Motor neuron (in vitro differentiated cells): ENCODE measurements around the gene ARL4C. TPM values are rescaled to one million over a fixed set of nuclear protein-coding genes. Genes with fewer than 3 reads are reported as not detected.

ENCODE experiments used
- ATAC-seq, 8 experiments: fragments of 200-7000 bp; cut with Tn5 transposase; replicated peaks in 6 of 8; 2 replicates each; pipeline ENCODE4 v1.8.0; 2021; ENCODE audit warnings: mild to moderate bottlenecking in 8 of 8, moderate library complexity in 8 of 8
- H3K27ac ChIP-seq, 2 donors: fragments of 250-450 bp; sonication (Bioruptor Pico); 2 replicates each; pipeline ENCODE4 v1.9.0; 2021; ENCODE audit warnings: antibody characterized with exemption in 2 of 2, mild to moderate bottlenecking in 2 of 2, moderate library complexity in 1 of 2
- H3K4me1 ChIP-seq, 2 donors: fragments of 250-450 bp; sonication (Bioruptor Pico); replicated peaks in 1 of 2; 2 replicates each; pipeline ENCODE4 v1.6.1; 2021; ENCODE audit warnings: antibody characterized with exemption in 2 of 2, mild to moderate bottlenecking in 2 of 2, moderate library complexity in 1 of 2
- H3K4me3 ChIP-seq, 5 donors: fragments of 250-450 bp; sonication (Bioruptor Pico); 2 replicates each; pipeline ENCODE4 v1.9.0; 2021; ENCODE audit warnings: antibody characterized with exemption in 5 of 5, mild to moderate bottlenecking in 5 of 5, moderate library complexity in 4 of 5
- WGBS, 10 experiments: fragments of 450-650 bp; shearing (Covaris generic); methylation state at CpG; one replicate each; pipeline ENCODE4 v1.0.0; 2022; 5-methylcytosine and 5-hydroxymethylcytosine counted together
- in situ Hi-C, 9 experiments: fragments of 400-800 bp; cut with MboI; loops; one replicate each; pipeline ENCODE4 v1.15.0; 2021; ENCODE audit warnings: low sequenced_read_pairs in 9 of 9, low pct_unique_long_range_greater_than_20kb in 2 of 9; ENCODE audit not compliant: unreplicated experiment in 9 of 9
- total RNA-seq, 8 experiments: library from RNA; unstranded; fragments of 300-600 nt; gene quantifications; 2 replicates each; pipeline versions ENCODE4 v1.2.3 to v1.2.4, GENCODE V29; 2022

ARL4C gene, protein sequence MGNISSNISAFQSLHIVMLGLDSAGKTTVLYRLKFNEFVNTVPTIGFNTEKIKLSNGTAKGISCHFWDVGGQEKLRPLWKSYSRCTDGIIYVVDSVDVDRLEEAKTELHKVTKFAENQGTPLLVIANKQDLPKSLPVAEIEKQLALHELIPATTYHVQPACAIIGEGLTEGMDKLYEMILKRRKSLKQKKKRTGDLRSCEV
- 100 to 1,000 TPM in 1 of 8 experiments, 10 to 100 TPM in 4, 1 to 10 TPM in 1, under 1 TPM in 2; 0.27 to 129 (median 47.0) TPM for total RNA-seq

DNA sequence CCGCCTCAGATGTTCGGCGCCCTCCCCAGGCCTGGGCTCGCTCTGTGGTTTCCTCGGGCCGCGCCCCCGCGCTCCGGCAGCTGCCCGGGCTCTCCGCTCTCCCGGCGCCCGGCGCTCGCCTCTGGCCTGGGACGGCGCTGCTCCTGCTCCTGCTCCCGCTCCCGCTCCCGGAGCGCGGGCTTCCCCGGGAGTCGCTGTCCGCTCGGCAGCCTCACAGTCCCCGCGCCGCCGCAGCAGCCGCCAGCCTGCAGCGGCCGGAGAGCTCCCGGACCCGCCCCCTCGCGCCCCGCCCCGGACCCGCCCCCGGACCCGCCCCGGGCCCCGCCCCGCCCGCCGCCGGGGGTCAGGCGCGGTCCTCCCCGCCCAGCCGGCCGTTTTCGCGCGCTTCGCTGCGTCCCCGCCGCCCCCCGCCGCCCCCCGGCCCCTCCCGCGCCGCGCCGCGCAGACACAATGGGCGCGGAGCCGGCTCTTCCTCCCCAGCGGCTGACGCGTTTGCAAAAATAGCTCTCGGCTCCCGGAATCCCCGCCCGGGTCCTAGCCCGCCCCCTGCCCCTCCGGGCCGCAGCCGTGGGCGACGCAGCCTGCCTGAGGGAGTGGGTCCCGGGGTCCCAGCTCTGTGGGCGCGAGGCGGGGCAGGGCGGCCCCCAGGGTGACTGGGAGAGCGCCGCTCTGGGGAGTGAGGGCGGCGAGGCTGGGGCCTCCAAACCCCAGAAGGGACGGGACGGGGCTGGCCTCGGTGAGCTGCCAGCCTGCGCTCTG is at the start of gene ARL4C:
ARL4C (minus strand) TSS at position 247 of the 759 bp plus-strand sequence. CDS start 495 bp downstream, outside the sequence.
- peak within 1 kb of the TSS; percentile 80 to 89 for H3K27ac ChIP-seq
- ATAC-seq: peak; percentile 65 to 91 (median 76)
- in situ Hi-C loops: loop anchor here in 3 of 9 experiments (10.0 to 25.0 kb wide), 4 partner anchors 202 to 510 kb away; no protein-coding TSS in a partner anchor
- peak within 1 kb of the TSS; percentile 77 to 98 (median 93) for H3K4me3 ChIP-seq
- no CpG with 5 or more reads among the region's 100 CpGs for WGBS, 10 experiments
- peaks cover 7 to 9% of the 10 kb centered on the region in 2 donors for H3K4me1 ChIP-seq

DNA sequence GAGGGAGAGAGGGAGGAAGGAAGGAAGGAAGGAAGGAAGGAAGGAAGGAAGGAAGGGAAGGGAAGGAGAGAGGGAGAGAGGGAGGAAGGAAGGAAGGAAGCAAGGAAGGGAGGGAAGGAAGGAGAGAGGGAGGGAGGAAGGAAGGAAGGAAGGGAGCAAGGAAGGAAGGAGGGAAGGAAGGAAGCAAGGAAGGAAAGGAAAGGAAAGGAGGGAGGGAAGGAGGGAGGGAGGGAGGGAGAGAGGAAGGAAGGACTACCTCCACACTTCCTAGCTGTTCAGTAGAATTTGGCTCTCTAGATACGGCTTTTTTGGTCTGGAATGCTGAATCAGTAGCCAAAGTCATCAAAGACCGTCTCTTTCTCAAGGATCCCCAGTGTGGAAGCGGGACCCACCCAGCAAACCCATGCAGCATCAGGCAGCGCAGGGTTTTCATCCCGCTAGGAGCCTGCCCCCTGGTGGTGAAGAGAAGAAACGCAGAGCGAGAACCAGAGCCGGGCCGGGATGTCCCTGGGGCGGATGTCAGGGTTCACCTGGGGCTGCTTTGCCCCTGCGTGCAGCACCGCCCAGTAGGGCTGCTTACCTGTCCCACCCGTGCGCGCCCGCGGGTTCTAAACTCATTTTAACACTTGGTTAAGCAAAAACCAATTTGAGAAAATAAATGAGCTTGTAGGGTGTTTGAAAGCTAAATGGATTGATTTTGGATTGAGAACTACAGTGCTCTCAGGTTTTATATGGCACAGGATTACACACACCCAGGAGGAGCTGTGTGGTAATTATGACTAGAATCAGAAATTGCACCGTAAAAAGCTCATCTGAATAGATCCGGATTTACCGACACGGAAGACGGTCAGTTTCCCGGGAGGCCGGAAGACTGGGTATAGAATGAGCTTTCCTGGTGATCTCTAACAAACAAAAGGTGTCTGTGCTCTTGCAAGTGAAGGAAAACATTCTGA is 48.1 kb upstream of the ARL4C start:
- ATAC-seq: peak in 6 of 8 experiments; percentile 4 to 90 (median 61)
- no peak overlapping the region for H3K27ac ChIP-seq
- in situ Hi-C loops: loop anchor here in 8 of 9 experiments (10.0 to 25.0 kb wide), 4 partner anchors 408 to 583 kb away; no protein-coding TSS in a partner anchor
- no peak overlapping the region for H3K4me3 ChIP-seq
- peaks cover 17 to 33% of the 10 kb centered on the region in 2 donors for H3K4me1 ChIP-seq
- 0 to 83% (median 56%) methylated on average over 2 to 15 of the region's 24 CpGs; no CpG with 5 or more reads in 1 of the 10 experiments for WGBS, 10 experiments

DNA sequence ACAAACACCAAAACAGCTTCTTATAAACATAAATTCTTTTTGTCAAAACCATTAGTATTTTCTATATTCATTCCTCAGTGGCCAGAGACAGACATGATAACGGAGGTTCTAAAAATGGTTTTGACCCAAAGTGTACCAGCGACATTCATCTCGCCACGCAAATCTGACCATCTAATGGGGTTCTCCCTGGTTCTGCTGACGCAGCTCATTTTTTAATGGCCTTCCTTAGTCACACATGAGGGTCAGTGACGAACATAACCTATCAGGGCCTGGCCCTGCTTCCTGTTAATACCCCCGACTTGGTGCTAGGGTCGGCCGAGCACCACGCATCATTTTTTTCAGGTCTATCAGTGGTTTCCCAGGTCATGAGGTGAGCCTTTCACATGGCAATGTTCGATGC is 45.9 kb upstream of the ARL4C start:
- Histone ChIP-seq H3K4me1 (peaks cover under 1 to 14% of the 10 kb centered on the region in 2 donors), H3K27ac (no peak overlapping the region), H3K4me3 (no peak overlapping the region)
- ATAC-seq: no peak
- in situ Hi-C loops: loop anchor here in 8 of 9 experiments (10.0 to 25.0 kb wide), 4 partner anchors 405 to 580 kb away; no protein-coding TSS in a partner anchor
- WGBS, 10 experiments: 19 to 95% (median 78%) methylated on average over 3 to 11 of the region's 11 CpGs; no CpG with 5 or more reads in 2 of the 10 experiments

DNA sequence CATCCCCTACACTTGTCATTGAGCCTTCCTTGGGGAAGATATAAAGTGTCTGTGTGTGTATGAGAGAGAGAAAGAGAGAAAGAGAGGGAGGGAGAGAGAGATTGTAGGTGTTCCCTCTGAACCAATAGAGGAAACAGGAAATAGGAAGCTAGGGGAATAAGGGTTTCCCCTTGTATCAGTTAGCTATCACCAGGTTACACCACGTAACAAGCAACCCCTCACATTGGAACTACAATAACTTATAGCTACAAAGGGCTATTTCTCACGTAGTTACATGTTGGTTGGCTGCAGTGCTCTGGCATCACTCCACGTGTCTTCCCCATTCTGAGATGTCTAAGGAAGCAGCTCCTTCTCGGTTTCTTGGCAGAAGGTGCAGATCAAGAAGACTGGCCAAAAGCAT is 41.0 kb upstream of the ARL4C start:
- in situ Hi-C loops: loop anchor here in 8 of 9 experiments (25.0 kb wide), 3 partner anchors 401 to 576 kb away; no protein-coding TSS in a partner anchor
- H3K4me3 ChIP-seq: no peak overlapping the region
- H3K4me1 ChIP-seq: peaks cover 28 to 34% of the 10 kb centered on the region in 2 donors
- no peak overlapping the region for H3K27ac ChIP-seq
- ATAC-seq: no peak
- 40 to 84% (median 80%) methylated on average over 1 to 4 of the region's 4 CpGs; no CpG with 5 or more reads in 3 of the 10 experiments for WGBS, 10 experiments

DNA sequence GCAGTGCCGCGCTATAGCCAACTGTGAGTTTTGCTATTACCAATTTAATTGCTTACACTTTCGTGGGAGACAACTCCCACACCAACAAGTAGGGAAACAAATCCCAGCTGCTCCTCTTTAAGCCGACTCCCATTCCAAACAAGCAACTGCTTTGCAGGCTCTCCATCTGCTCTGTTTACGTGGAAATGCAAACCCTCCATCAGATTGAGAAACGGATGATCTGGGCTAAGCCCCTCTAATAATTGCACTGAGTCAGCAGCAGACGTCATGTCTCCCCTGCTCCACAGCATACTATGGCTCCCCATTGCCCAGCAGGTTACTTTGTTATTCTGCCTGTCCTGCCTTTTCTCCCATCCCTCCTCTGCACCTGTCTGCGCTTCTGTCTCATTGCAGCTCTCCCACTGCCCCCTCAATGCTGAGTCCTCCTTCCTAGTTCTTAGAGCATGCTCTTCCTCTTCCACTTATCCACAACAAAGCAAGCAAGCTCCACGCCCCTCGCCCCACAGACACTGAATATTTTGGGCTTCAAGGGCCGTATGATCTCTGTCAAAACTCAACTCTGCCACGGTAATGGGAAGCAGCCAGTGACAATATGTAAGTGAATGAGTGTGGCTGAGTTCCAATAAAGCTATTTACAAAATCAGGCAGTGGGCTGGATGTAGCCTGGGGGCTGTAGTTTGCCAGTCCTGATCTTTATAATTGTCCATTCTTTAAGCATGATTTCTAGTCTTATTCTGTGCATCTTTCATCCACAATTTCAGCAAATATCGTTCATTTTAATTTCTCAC is 39.5 kb upstream of the ARL4C start:
- Histone ChIP-seq H3K27ac (no peak overlapping the region), H3K4me1 (peaks cover 28 to 35% of the 10 kb centered on the region in 2 donors), H3K4me3 (no peak overlapping the region)
- 7 to 100% (median 42%) methylated on average over 3 to 9 of the region's 13 CpGs; no CpG with 5 or more reads in 2 of the 10 experiments for WGBS, 10 experiments
- in situ Hi-C loops: loop anchor here in 8 of 9 experiments (25.0 kb wide), 3 partner anchors 399 to 574 kb away; no protein-coding TSS in a partner anchor
- peak in 5 of 8 experiments; percentile 6 to 33 (median 10) for ATAC-seq

DNA sequence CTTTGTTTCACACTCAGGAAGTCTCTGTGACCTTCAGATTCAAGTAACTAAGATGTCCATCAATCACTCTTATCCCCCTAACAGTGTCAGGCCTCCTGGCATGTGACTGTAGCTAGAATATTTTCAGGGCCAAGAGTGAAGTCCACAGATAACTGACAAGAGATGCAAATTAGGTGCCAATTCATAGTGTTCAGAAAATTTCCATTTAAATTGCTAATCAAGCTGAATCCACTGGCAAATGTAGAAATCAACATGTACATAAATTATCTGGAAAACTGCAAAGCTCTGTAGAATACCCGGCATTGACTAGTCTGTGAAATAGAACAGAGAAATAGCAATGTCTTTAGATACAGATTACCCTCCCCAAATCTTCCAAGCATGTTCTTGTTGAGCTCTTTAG is 38.6 kb upstream of the ARL4C start:
- H3K4me3 ChIP-seq: no peak overlapping the region
- H3K27ac ChIP-seq: no peak overlapping the region
- peak; percentile 66 to 92 (median 82) for ATAC-seq
- in situ Hi-C loops: loop anchor here in 8 of 9 experiments (25.0 kb wide), 3 partner anchors 398 to 573 kb away; no protein-coding TSS in a partner anchor
- peaks cover 28 to 35% of the 10 kb centered on the region in 2 donors for H3K4me1 ChIP-seq
- WGBS, 10 experiments: 0 to 67% (median 50%) methylated on average over 1 of the region's 1 CpG; no CpG with 5 or more reads in 4 of the 10 experiments

DNA sequence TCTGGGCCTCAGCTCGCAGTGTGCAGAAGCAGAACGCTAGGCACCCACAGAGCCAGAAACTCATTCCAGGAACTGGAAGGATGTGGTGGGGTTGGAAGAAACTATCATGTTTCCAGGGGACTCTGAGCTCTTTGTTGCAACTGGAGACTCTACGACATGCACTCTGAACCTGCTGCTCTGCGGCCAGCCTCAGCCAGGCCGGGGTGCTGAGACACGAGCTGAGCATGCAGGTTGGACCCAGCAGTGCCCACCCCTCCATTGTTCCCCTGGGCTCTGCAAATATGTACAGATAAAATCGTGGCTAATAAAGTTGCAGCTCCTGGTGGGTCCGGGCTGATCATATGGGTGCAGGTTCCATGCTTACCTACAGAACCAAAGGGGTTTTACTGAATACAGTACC is 37.6 kb upstream of the ARL4C start:
- Histone ChIP-seq H3K4me1 (peaks cover 28 to 35% of the 10 kb centered on the region in 2 donors), H3K27ac (no peak overlapping the region), H3K4me3 (no peak overlapping the region)
- ATAC-seq: peak in 2 of 8 experiments; percentile 4 to 5
- 0 to 93% (median 51%) methylated on average over 1 to 4 of the region's 8 CpGs; no CpG with 5 or more reads in 4 of the 10 experiments for WGBS, 10 experiments
- in situ Hi-C loops: loop anchor here in 8 of 9 experiments (25.0 kb wide), 3 partner anchors 397 to 572 kb away; no protein-coding TSS in a partner anchor

DNA sequence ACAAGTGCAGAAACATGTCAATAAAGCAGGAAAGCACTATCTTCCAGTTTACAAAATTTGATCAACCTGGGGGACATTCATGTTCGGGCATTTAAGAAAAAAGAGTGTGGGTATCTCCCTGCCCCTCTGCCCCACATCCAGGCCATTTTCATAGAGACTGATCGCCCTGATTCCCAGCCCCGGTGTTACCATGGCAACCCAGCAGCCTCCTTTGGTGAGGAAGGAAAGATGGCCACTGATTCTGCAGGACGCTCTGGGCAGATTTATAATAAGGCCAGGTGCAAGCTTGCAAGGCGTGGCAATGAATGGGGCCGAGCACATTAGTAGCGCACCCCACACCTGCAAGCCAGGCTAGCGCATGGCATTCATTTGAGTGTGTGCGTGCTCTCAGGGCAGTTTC is 36.7 kb upstream of the ARL4C start:
- peak in 5 of 8 experiments; percentile 30 to 77 (median 68) for ATAC-seq
- Histone ChIP-seq H3K4me1 (peaks cover 28 to 35% of the 10 kb centered on the region in 2 donors), H3K4me3 (no peak overlapping the region), H3K27ac (peak overlapping the region in 1 of 2 donors; percentile 6)
- in situ Hi-C loops: loop anchor here in 8 of 9 experiments (25.0 kb wide), 3 partner anchors 396 to 571 kb away; no protein-coding TSS in a partner anchor
- 20 to 89% (median 58%) methylated on average over 1 to 7 of the region's 9 CpGs; no CpG with 5 or more reads in 1 of the 10 experiments for WGBS, 10 experiments

DNA sequence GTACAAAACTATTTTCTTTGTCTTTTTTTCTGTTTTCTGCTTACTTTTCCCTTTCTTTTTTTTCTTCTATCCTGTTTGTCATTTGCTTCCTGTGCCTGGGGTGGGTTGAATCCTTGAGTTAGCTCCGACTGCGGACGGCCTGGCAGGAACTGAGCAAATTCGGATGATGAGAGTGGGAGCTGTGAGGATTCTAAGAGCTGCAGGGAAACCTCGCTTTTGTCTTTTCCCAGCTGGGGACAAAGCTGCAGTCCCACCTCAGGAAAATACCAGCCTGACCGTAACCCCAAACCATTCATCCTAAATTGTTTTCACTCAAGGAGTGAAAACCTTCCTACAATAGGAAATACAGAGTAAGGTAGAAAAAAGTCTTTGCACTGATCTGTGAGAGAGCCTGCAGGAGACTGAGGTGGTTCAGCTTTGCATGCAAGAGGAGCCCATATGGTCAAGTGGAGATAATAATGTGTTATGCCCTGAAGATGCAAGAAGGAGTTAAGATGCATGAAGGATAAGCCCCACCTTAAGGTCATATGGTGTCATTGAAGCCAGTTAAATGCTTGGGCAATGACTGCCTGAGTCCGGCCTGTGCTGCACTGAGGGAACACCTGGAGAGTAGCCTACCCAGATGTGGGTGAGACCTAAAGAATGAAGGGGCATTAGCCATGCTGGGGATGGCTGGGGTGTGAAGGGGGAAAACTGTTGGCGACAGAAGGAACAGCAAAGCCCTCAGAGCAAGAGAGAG is 31.7 kb upstream of the ARL4C start:
- no peak overlapping the region for H3K27ac ChIP-seq
- in situ Hi-C loops: loop anchor here in 8 of 9 experiments (25.0 kb wide), 3 partner anchors 391 to 566 kb away; no protein-coding TSS in a partner anchor
- ATAC-seq: peak in 2 of 8 experiments; percentile 53 to 65
- no peak overlapping the region for H3K4me3 ChIP-seq
- WGBS, 10 experiments: 41 to 100% (median 80%) methylated on average over 2 to 7 of the region's 8 CpGs
- peaks cover 4 to 8% of the 10 kb centered on the region in 2 donors for H3K4me1 ChIP-seq

DNA sequence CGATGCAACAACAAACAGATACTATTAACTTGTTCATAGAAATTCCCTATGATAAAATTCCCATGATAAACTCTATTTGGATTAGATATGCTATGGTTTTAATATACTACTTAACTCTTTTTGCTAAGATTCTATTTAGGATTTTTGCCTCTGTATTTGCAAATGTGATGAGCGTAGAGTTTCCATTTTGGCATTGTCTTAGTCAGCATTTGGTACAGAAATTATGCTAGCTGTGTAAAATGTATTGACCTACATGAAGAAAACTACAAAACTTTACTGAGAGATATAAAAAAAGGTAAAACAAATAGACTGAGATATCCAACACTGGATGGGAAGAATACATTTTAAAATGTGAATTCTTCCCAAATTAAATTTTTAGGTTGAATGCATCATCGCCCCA is 29.8 kb upstream of the ARL4C start:
- H3K4me1 ChIP-seq: peaks cover under 1 to 2% of the 10 kb centered on the region in 2 donors
- H3K4me3 ChIP-seq: no peak overlapping the region
- no peak overlapping the region for H3K27ac ChIP-seq
- ATAC-seq: no peak
- in situ Hi-C loops: loop anchor here in 8 of 9 experiments (25.0 kb wide), 3 partner anchors 389 to 564 kb away; no protein-coding TSS in a partner anchor
- 42 to 100% (median 86%) methylated on average over 1 to 3 of the region's 3 CpGs for WGBS, 10 experiments

DNA sequence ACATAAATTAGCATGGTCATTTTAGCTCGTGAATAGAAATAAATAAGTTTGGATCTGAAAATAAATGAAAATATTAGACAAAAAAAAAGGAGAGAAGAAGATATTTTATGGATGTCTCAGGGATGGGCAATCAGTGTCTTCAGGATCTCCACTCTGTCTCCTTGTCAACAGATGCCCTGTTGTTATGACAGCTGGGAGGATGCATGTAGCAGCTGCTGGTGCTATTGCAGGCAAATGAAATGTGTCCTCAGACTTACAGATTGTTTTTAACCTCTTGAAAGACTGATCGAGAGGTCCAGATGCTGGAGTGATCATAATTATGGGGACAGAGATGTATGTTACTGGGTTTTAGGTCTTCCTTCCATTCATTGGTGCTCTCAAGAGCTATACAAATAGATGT is 24.7 kb upstream of the ARL4C start:
- Histone ChIP-seq H3K4me3 (no peak overlapping the region), H3K27ac (no peak overlapping the region), H3K4me1 (peaks cover 2 to 7% of the 10 kb centered on the region in 2 donors)
- no peak for ATAC-seq
- in situ Hi-C loops: no loop called here
- 0 to 84% (median 43%) methylated on average over 1 to 2 of the region's 2 CpGs for WGBS, 10 experiments
